Kidney epithelial cell (primary cell): ENCODE results near the gene B4GALT1. TPM values are rescaled to one million over a fixed set of nuclear protein-coding genes. Genes with fewer than 3 reads are reported as not detected.

Experiments used
- DNase-seq: peaks from one replicate; pipeline ENCODE4 v3.0.0-alpha.2; 2010; ENCODE audit warnings: low read depth
- H3K27me3 ChIP-seq: 2 replicates; pipeline ENCODE4 v1.6.0; 2011; ENCODE audit warnings: low read length; ENCODE audit not compliant: control insufficient read depth, insufficient read depth
- H3K36me3 ChIP-seq: 2 replicates; pipeline ENCODE4 v1.5.1; 2011; ENCODE audit warnings: low read length; ENCODE audit not compliant: control insufficient read depth, insufficient read depth
- H3K4me3 ChIP-seq: 2 replicates; pipeline ENCODE4 v1.5.1; 2011; ENCODE audit warnings: low read depth, mild to moderate bottlenecking, control low read depth, low read length
- CTCF ChIP-seq: IDR thresholded peaks from 2 replicates; pipeline ENCODE4 v1.5.1; 2011; ENCODE audit warnings: mild to moderate bottlenecking, moderate library complexity, low read length, control low read depth, inconsistent platforms; ENCODE audit not compliant: insufficient read depth, poor library complexity, severe bottlenecking
- total RNA-seq: library from RNA; depleted of rRNA; stranded (reverse); fragments of >200 nt; gene quantifications from 2 replicates; pipeline ENCODE4 v1.2.3, GENCODE V29; 2015

The B4GALT1 gene
- total RNA-seq, 1 donor from 2014 or later, result 86.1 TPM

DNA sequence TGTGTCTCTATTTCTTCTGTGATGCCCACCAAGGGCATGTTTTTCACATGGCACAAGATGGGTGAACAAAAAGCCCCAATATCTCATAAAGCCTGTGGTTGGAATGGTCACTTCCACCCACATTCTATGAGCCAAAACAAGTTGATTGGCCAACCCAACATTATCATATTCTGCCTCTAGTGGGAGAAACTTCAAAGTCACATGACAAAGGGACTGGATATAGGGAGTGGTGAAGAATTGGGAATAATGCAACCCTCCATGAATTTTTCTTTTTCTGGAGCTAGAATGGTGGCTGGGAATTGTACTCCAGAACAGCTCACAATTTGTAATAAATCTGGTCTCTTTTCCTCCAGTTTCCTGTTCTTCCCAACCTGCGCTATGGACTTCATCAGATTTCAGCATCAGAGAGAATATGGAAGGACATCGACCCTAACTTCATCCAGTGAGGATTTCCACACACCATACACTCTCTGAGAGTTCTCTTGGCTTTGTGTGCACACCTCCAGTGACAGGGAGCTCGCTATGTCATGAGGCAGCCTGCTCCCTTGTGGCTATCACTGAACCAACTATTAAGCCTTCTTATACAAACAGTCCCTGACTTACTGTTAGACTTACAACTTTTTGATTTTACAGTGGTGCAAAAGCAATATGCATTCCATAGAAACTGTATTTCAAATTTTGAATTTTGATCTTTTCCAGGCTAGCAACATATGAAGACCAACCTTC is 12.0 kb upstream of the B4GALT1 start:
- Histone ChIP-seq H3K4me3 (no peak overlapping the region), H3K27me3 (no peaks in the 10 kb centered on the region), H3K36me3 (no peaks in the 10 kb centered on the region)
- no peak for DNase-seq
- TF ChIP-seq CTCF, result no peak

GRCh38 chr9:33177639-33178038 is 10.5 kb upstream of the B4GALT1 start:
- Histone ChIP-seq H3K27me3 (no peaks in the 10 kb centered on the region), H3K36me3 (no peaks in the 10 kb centered on the region), H3K4me3 (no peak overlapping the region)
- TF ChIP-seq CTCF, result no peak
- no peak for DNase-seq

DNA sequence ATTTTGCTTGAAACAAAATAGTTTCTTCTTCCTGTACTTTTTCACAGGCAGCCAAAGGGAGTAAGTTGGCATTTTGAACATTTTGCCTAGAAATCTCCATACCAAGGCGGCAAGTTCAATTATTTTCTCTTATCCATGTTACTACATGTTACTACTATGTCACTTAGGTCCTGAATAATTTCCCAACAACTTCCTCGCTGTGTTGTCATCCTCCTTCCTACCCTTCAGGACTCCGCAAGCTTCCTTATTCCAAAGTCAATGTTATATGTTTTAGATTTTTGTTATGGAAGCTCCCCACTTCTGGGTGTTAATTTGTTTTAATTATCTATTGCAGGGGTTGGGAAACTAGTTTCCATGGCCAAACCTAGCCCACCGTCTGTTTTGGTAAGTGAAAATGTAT is 9.9 kb upstream of the B4GALT1 start:
- no peak for DNase-seq
- no peak for TF ChIP-seq CTCF
- no peak overlapping the region for H3K4me3 ChIP-seq
- H3K27me3 ChIP-seq, result no peaks in the 10 kb centered on the region
- no peaks in the 10 kb centered on the region for H3K36me3 ChIP-seq

GRCh38 chr9:33175649-33176325 is 8.7 kb upstream of the B4GALT1 start:
- TF ChIP-seq CTCF, result no peak
- Histone ChIP-seq H3K36me3 (no peaks in the 10 kb centered on the region), H3K27me3 (no peaks in the 10 kb centered on the region), H3K4me3 (no peak overlapping the region)
- no peak for DNase-seq

- DNase-seq, result no peak
Measured at GRCh38 chr9:33172256-33173238, 5.4 kb upstream of the B4GALT1 start.

More at GRCh38 chr9:33172256-33173238, 5.4 kb upstream of the B4GALT1 start:
- TF ChIP-seq CTCF, result no peak
- H3K4me3 ChIP-seq, result no peak overlapping the region
- H3K27me3 ChIP-seq, result no peaks in the 10 kb centered on the region
- no peaks in the 10 kb centered on the region for H3K36me3 ChIP-seq
